GM12801 (cell line): Measurements from ENCODE around the gene SPPL3.

Experiments used
- TF ChIP-seq, protein P1 (sequence below): IDR thresholded peaks from one replicate; pipeline ENCODE4 v1.5.1; 2011; ENCODE audit warnings: control low read depth; ENCODE audit not compliant: insufficient read length; ENCODE audit errors: extremely low read depth

SPPL3 gene

GRCh38 chr12:120847392-120847791 is 56.8 kb downstream of the SPPL3 start:
- TF ChIP-seq, protein P1, sequence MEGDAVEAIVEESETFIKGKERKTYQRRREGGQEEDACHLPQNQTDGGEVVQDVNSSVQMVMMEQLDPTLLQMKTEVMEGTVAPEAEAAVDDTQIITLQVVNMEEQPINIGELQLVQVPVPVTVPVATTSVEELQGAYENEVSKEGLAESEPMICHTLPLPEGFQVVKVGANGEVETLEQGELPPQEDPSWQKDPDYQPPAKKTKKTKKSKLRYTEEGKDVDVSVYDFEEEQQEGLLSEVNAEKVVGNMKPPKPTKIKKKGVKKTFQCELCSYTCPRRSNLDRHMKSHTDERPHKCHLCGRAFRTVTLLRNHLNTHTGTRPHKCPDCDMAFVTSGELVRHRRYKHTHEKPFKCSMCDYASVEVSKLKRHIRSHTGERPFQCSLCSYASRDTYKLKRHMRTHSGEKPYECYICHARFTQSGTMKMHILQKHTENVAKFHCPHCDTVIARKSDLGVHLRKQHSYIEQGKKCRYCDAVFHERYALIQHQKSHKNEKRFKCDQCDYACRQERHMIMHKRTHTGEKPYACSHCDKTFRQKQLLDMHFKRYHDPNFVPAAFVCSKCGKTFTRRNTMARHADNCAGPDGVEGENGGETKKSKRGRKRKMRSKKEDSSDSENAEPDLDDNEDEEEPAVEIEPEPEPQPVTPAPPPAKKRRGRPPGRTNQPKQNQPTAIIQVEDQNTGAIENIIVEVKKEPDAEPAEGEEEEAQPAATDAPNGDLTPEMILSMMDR = no peak

DNA sequence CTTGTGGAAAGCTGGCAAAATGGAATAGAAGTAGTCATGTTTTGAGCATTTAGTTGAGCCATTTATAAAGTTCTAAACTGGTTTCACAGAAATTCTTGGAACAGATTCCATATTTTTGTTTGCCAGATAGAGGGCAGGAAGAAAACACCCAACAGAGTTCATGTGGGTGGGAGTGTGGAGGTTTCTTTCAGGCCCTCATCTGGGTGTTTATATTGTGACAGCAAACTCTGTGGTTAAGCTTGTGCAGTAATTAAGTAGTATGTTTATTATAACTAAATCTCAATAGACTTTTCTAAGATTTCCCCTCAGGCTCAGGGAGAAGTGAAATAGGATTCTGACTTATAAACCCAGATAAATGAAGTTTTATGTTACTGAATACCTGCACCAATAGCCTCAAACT is 57.4 kb downstream of the SPPL3 start:
- TF ChIP-seq, protein P1 = no peak

DNA sequence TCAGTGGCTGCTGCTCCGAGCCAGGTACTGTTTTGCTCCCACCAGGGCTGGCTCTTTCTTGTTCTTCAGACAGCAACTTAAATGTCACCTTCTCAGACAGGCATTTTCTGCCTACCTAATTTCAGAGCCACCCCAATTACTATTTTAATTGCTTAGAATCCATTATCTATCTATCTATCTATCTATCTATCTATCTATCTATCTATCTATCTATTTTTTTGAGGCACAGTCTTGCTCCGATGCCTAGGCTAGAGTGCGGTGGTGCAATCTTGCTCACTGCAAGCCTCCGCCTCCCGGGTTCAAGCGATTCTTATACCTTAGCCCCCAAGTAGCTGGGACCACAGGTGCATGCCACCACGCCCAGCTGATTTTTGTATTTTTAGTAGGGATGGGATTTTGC is 58.5 kb downstream of the SPPL3 start:
- TF ChIP-seq, protein P1 = no peak

DNA sequence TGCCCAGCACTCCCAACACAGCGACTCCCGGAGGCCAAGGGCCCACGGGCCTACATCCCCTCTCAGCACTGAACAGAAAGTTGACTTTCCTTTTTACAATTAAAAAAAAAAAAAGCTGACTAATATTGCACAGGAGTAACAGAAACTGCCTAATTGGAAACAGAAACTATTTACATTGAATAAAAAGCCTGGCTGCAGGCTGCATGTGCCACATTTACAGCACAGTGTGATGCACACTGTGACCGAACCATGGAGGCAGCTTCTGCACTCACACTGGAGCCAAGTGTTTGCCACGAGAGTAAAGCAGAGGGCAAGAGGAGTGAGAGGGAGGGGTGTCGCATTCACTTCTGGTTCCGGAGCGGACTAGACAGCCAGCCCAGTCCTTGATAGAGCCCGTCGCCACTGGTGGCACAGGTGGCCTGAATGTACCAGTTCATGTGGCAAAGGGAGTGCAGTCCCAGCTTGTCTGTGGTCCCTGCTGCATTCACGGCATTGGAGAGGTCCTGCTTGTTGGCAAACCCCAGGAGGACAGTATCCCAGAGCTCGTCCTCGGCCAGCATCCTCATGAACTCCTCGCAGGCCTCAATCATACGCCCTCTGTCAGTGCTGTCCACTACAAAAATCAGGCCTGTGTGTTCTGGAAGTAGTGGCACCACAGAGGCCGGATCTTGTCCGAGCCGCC is 59.2 kb downstream of the SPPL3 start:
- TF ChIP-seq, protein P1 = no peak

- TF ChIP-seq, protein P1 = no peak
These were observed 59.9 kb downstream of the SPPL3 start for GRCh38 chr12:120844297-120844696.

- TF ChIP-seq, protein P1 = no peak
These were observed 60.7 kb downstream of the SPPL3 start for GRCh38 chr12:120843472-120843871.

DNA sequence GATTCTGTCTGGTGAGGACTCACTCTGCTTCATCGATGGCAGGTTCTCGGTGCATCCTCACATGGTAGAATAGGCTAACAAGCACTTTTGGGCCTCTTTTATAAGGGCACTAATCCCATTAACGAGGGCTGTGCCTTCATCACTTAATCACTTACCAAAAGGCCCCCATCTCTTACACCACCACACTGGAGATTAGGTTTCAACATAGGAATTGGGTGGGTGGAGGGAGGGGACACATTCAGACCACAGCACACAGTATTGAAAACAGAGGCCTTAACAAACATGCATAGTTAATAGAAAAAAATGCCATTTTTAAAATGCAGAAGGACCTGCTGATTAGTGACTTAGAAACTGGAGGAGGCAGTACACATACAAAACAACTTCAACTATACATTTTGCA is 61.6 kb downstream of the SPPL3 start:
- TF ChIP-seq, protein P1 = no peak
